Effector CD8-positive, alpha-beta T cell (primary cell): Measurements from ENCODE around the gene DOLK.
A peak's percentile ranks its signal among the peaks of the same experiment; 100 is the strongest.
"Not testable (repeated sequence)": the region's sequence is repeated elsewhere in the genome, so short reads cannot be mapped to it uniquely, and the experiment has no call there.

Experiments used
- DNase-seq: peaks from one replicate; lab custom pipeline; 2025; lab: John Stamatoyannopoulos, UW
- total RNA-seq, 4 experiments: gene quantifications; one replicate each; lab custom pipeline; 2026; lab: John Stamatoyannopoulos, UW

Gene DOLK
- total RNA-seq: 15.0 to 19.7 (median 17.5) reads per million in 4 experiments

GRCh38 chr9:128947527-128948301 lies at the start of gene DOLK, which contains the start of gene NUP188:
DOLK (minus strand) TSS chr9:128947603; CDS start chr9:128947303, 300 bp downstream.
NUP188 (plus strand) TSS chr9:128947699; CDS start chr9:128947720, 21 bp downstream.
- DNase-seq: peak; percentile 98

DNA sequence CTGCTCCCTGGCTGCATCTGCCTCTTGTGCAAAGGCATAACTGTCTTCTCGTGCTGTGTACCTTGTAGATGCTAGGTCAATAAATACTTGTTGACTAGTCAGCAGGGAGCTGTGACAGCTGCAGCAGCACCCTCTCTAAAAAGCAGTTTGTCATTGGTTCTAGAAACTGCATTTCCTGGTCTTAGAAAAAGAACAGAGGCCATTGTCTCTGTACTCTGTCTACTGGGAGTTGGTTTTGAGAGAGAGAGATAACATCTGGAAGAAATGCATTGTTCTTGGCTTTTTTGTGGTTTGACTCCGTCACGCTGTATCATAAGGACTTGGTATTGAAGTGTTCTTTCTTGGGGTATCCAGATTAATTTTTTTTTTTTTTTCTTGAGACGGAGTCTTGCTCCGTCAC lies 48.4 kb upstream of the DOLK start:
- no peak for DNase-seq

DNA sequence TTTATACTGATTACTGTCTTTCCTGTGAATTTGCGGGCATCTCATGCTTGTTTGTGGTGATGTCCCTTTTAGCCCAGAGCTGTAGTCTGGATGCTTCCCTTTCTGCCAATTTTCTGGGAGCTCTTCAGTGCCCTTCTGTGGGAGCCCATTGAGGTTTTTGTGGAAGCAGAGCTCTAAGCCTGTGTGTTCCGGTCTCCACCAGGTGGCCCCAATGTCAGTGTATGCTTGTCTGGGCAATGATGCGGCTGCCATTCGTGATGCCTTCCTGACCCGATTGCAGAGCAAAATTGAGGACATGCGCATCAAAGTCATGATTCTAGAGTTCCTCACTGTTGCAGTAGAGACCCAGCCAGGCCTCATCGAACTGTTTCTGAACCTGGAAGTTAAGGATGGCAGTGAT lies 45.6 kb upstream of the DOLK start:
- DNase-seq: no peak

DNA sequence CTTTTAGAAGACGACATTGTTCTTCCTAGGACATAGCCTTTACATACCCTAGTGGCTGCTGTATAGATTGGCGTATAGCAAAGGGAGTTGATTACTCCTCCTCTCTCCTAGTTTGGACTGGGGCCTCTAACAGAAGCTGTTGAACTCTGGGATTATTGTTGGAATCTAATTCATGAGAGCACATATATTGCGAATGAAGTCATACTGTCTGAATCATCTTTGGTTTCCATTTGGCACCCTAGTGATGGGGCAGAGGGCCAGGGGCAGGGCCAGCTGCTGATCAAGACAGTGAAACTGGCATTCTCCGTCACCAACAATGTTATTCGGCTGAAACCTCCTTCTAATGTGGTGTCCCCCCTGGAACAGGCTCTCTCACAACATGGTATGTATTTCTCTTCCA lies 40.4 kb upstream of the DOLK start:
- no peak for DNase-seq

GRCh38 chr9:128986671-128987070 lies 39.3 kb upstream of the DOLK start:
- DNase-seq: no peak

GRCh38 chr9:128983536-128983935 lies 36.1 kb upstream of the DOLK start:
- no peak for DNase-seq

GRCh38 chr9:128979111-128979510 lies 31.7 kb upstream of the DOLK start:
- DNase-seq: no peak

- no peak for DNase-seq
These were observed 25.6 kb upstream of the DOLK start for GRCh38 chr9:128972956-128973355.

- no peak for DNase-seq
These were observed 22.1 kb upstream of the DOLK start for GRCh38 chr9:128969491-128969890.

GRCh38 chr9:128961403-128961802 lies 14.0 kb upstream of the DOLK start:
- DNase-seq: not testable (repeated sequence)

GRCh38 chr9:128947277-128947526 lies 201 bp downstream of the DOLK start:
- DNase-seq: no peak

DNA sequence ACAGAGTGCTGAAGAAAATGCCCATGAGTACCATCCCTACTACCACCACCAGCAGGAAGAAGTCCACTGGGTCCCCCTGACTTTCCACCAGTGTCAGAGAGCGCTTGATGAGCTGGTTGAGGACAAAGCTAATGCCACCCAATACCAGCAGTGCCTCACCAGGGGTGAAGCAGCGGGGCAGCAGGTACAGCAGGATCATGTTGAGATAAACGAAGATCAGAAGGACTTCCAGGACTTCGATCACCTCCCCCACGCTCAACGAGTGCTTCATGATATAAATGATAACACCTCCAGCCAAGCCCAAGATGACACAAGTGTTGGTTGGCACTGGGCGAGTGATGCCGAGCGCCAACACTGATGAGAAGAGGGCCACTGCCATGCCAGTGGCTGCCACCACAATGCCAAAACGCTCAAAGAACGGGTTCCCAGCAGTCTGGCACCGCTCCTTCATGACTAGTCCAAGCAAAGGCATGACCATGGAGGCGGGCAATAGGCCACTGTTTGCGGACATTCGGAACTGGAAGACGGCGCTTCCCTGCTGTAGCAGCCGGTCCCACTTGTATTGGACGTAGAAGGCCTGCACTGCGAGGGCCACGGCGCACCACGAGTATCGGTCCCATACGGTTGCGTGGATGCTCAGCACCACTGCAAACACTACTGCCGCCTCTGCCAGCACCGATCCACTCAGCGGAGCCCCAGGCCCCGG lies 679 bp downstream of the DOLK start:
- DNase-seq: no peak

DNA sequence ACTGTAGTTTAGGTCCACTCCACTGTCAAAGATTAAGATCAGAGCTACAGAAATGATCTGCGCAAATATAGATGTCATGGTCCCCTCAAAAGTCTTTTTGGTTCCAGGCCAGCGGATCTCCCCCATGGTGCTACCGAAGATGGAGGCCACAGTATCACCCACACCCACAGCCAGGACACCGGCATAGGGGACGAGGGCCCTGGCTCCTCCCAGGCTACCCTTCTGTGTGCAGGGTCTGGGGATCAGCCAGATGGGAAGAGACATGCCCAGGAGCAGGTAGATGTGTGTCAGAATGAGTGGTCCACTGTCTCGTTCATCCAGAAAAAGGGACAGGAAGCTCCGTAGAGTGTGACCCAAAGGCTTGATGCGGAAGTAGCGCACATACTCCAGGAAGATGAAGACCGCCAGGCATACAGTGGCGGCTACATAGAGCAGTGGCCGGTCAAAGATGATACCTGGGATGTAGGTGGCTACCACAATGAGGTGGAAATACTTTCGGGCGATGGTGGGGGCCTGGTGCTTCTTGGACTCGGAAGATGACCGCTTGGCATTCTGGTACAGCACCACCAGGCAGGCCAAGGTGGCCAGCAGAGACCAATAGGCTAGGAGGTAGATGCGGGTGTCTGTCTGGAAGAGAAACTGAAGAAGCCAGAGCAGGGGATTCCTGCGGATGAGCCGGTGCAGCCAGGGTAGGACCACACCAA lies 1.5 kb downstream of the DOLK start:
- no peak for DNase-seq

GRCh38 chr9:128944966-128945365 lies 2.4 kb downstream of the DOLK start:
- not testable (repeated sequence) for DNase-seq

- no peak for DNase-seq
These were observed 3.4 kb downstream of the DOLK start for GRCh38 chr9:128943832-128944620.

- DNase-seq: no peak
These were observed 6.3 kb downstream of the DOLK start for GRCh38 chr9:128940946-128941755.

DNA sequence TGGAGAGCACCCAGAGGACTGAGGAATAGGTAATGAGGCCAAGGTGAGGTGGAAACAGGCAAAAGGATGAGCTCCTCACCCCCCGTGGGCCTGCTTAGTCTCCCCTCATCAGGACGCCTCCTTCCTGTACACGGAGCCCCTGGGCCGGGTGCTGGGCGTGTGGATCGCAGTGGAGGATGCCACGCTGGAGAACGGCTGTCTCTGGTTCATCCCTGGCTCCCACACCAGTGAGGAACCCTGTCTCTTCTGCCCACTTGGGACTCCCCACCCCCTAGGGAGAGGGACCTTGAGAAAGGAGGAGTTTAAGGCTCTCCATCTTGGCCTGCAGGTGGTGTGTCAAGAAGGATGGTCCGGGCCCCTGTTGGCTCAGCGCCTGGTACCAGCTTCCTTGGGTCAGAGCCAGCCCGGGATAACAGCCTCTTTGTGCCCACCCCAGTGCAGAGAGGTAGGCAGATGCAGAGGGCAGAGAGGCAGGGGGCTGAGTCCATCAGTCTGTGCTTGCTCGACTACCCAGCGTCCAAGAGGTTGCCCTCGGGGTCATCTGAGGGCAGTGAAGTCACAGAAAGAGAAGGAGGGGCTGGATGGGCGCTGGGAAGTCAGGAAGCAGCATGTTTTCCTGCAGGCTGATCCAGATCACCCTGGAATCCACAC lies 7.0 kb downstream of the DOLK start:
- DNase-seq: no peak

DNA sequence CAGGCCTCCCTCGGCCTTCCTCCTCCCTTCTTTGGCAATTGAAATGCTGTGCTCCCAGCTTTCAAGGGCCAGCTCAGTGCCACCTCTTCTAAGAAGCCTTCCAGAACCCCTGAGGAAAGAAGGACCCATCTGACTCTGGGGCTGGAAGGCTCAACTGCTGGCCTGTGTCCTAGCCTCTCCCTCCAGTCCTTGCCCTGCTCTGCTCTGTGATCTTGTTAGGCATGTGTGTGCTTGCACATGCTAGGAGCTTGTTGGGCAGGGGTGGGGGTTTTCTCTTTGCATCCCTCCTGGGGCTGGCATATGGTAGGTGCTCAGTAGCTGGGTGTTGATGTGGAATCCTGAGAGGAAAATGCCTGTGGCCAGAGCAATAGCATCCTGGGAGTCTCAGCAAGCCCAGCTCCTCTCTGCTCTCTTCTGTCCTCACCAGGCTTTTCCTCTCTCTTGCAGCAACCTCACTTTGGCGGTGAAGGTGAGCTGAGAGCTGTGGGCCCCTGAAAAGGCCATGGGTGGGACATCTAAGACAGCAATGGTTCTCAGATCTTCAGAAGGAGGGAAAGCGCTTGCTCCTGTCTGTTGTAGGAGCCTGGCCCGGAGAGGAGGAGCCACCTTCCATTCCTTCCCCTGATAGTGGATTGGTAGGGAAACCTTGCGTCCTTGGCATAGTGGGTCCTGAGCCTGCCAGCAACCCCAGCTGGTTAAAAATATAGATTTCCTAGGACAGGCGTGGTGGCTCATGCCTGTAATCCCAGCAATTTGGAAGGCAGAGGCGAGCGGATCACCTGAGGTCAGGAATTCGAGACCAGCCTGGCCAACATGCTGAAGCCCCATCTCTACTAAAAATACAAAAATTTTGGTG lies 9.9 kb downstream of the DOLK start:
- no peak for DNase-seq

GRCh38 chr9:128936171-128936865 lies 11.1 kb downstream of the DOLK start:
- no peak for DNase-seq
